Hepatocyte (in vitro differentiated cells): ENCODE results near the gene PHF11. TPM values are rescaled to one million over a fixed set of nuclear protein-coding genes. Genes with fewer than 3 reads are reported as not detected.

Experiments
- DNase-seq: peaks from one replicate; pipeline ENCODE4 v3.0.0-alpha.2; 2016; ENCODE audit warnings: low spot score
- H2AFZ ChIP-seq: fragments of 200-600 bp; sonication (generic); 2 replicates; pipeline ENCODE4 v1.6.0; 2016; ENCODE audit warnings: antibody characterized with exemption, mild to moderate bottlenecking
- H3K27ac ChIP-seq: fragments of 200-600 bp; sonication (generic); 2 replicates; pipeline ENCODE4 v1.5.1; 2016; ENCODE audit warnings: mild to moderate bottlenecking
- H3K27me3 ChIP-seq: fragments of 200-600 bp; sonication (generic); 2 replicates; pipeline ENCODE4 v1.6.1; 2016
- H3K36me3 ChIP-seq: fragments of 200-600 bp; sonication (generic); replicated peaks from 2 replicates; pipeline ENCODE4 v1.5.1; 2016; ENCODE audit warnings: low read depth; ENCODE audit not compliant: insufficient read depth
- H3K4me1 ChIP-seq: fragments of 200-600 bp; sonication (generic); 2 replicates; pipeline ENCODE4 v1.5.1; 2016; ENCODE audit warnings: mild to moderate bottlenecking, moderate library complexity; ENCODE audit not compliant: insufficient read depth
- H3K4me2 ChIP-seq: fragments of 200-600 bp; sonication (generic); 2 replicates; pipeline ENCODE4 v1.6.0; 2016
- H3K4me3 ChIP-seq: fragments of 200-600 bp; sonication (generic); 2 replicates; pipeline ENCODE4 v1.5.1; 2016; ENCODE audit warnings: mild to moderate bottlenecking
- H3K79me2 ChIP-seq: fragments of 200-600 bp; sonication (generic); 2 replicates; pipeline ENCODE4 v1.6.0; 2017; ENCODE audit warnings: mild to moderate bottlenecking
- H3K9me2 ChIP-seq: fragments of 200-600 bp; sonication (generic); replicated peaks from 2 replicates; pipeline ENCODE4 v1.6.0; 2017; ENCODE audit warnings: mild to moderate bottlenecking; ENCODE audit not compliant: insufficient read depth
- H3K9me3 ChIP-seq: fragments of 200-600 bp; sonication (generic); 2 replicates; pipeline ENCODE4 v1.5.1; 2016; ENCODE audit warnings: low read depth, mild to moderate bottlenecking
- H4K20me1 ChIP-seq: fragments of 200-600 bp; sonication (generic); 2 replicates; pipeline ENCODE4 v1.6.0; 2016; ENCODE audit warnings: mild to moderate bottlenecking; ENCODE audit not compliant: insufficient read depth, poor library complexity, severe bottlenecking
- EZH2 ChIP-seq: fragments of 200-600 bp; sonication (generic); IDR thresholded peaks from 2 replicates; pipeline ENCODE4 v1.6.1; 2016; ENCODE audit warnings: antibody characterized with exemption, mild to moderate bottlenecking, borderline replicate concordance
- EZH2phosphoT487 ChIP-seq: fragments of 200-600 bp; sonication (generic); IDR thresholded peaks from one replicate; pipeline ENCODE4 v1.6.1; 2018; ENCODE audit warnings: antibody characterized with exemption, mild to moderate bottlenecking, low read depth, moderate library complexity; ENCODE audit not compliant: unreplicated experiment, severe bottlenecking
- whole genome bisulfite sequencing: methylation state at CpG from one replicate; pipeline ENCODE4 v1.1.6; 2016; ENCODE audit warnings: low lambda C conversion rate; ENCODE audit errors: missing lambda C conversion rate; 5-methylcytosine and 5-hydroxymethylcytosine counted together
- polyA plus RNA-seq: library from polyadenylated mRNA; unstranded; fragments of >200 nt; fragmentation: Nextera tagmentation; extraction: Ambion mirVana; gene quantifications from 2 replicates; pipeline ENCODE4 v1.2.1, GENCODE V29; 2016
- total RNA-seq: library from RNA; depleted of rRNA; stranded (reverse); fragments of >200 nt; gene quantifications from 2 replicates; pipeline ENCODE4 v1.2.3, GENCODE V29; 2014
- TF ChIP-seq, protein P1 (sequence below): fragments of 200-600 bp; sonication (generic); IDR thresholded peaks from 2 replicates; pipeline ENCODE4 v1.5.1; 2016; ENCODE audit warnings: antibody characterized with exemption, mild to moderate bottlenecking; ENCODE audit not compliant: poor library complexity

PHF11 gene
- total and polyA plus RNA-seq, 2 experiments from 2014 or later: 14.4 to 17.7 TPM

DNA sequence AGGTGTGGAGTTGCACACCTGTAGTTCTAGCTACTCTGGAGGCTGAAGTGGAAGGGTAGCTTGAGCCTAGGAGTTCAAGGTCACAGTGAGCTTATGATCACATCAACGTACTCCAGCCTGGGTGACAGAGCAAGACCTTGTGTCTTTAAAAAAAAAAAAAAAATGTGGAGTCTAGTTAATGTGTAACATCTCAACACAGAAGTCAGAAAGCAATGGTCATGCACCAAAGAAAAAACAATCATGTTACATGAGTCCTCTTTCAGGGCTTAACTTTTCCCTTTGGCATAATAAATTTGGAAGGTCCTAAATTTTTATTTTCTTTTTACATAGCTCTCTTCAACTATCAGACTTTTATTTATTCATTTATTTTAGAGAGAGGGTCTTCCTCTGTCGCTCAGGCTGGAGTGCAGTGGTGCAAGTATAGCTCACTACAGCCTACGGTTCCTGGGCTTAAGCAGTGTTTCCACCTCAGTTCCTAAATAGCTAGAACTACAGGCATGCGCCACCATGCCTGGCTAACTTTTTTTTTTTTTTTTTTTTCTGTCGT, 29.4 kb upstream of the PHF11 start:
- Histone ChIP-seq H3K36me3 (no peaks in the 10 kb centered on the region), H2AFZ (peak overlapping the region; percentile 22), H4K20me1 (no peaks in the 10 kb centered on the region), H3K27me3 (no peaks in the 10 kb centered on the region), H3K79me2 (no peaks in the 10 kb centered on the region), H3K4me2 (peak overlapping the region; percentile 64), H3K27ac (peak overlapping the region; percentile 75), H3K9me3 (no peaks in the 10 kb centered on the region), H3K4me3 (no peak overlapping the region), H3K9me2 (no peaks in the 10 kb centered on the region), H3K4me1 (peaks cover 3% of the 10 kb centered on the region)
- 74% methylated on average over 5 of the region's 5 CpGs for WGBS
- peak; percentile 13 for DNase-seq
- no peak for TF ChIP-seq EZH2phosphoT487
- TF ChIP-seq, protein P1, sequence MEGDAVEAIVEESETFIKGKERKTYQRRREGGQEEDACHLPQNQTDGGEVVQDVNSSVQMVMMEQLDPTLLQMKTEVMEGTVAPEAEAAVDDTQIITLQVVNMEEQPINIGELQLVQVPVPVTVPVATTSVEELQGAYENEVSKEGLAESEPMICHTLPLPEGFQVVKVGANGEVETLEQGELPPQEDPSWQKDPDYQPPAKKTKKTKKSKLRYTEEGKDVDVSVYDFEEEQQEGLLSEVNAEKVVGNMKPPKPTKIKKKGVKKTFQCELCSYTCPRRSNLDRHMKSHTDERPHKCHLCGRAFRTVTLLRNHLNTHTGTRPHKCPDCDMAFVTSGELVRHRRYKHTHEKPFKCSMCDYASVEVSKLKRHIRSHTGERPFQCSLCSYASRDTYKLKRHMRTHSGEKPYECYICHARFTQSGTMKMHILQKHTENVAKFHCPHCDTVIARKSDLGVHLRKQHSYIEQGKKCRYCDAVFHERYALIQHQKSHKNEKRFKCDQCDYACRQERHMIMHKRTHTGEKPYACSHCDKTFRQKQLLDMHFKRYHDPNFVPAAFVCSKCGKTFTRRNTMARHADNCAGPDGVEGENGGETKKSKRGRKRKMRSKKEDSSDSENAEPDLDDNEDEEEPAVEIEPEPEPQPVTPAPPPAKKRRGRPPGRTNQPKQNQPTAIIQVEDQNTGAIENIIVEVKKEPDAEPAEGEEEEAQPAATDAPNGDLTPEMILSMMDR: no peak
- no peak for TF ChIP-seq EZH2

DNA sequence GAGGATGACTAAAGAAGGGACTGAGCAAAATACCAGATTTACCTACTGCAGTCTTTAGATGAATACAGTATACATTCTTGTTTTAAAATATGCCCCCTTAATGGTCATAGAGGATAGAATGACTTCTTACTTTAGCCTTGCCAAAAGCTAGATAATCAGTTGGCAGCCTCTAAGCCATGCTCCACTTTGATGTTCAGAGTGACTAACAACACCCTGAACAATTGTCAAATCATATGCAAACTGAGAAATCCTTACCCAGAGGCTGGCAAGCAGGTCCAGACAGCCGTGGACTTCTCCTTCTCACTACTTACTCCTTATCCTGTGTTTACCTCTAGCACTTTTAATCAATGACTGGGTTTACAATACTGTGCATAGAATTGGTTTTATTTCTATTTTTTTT, 23.6 kb upstream of the PHF11 start:
- Histone ChIP-seq H3K27me3 (no peaks in the 10 kb centered on the region), H3K79me2 (no peaks in the 10 kb centered on the region), H3K27ac (no peak overlapping the region), H3K9me3 (no peaks in the 10 kb centered on the region), H3K9me2 (no peaks in the 10 kb centered on the region), H4K20me1 (no peaks in the 10 kb centered on the region), H3K4me2 (no peak overlapping the region), H3K4me1 (no peaks in the 10 kb centered on the region), H3K4me3 (no peak overlapping the region), H2AFZ (no peak overlapping the region), H3K36me3 (no peaks in the 10 kb centered on the region)
- WGBS: 26% methylated on average over 1 of the region's 1 CpG
- DNase-seq: no peak
- TF ChIP-seq EZH2phosphoT487: no peak

DNA sequence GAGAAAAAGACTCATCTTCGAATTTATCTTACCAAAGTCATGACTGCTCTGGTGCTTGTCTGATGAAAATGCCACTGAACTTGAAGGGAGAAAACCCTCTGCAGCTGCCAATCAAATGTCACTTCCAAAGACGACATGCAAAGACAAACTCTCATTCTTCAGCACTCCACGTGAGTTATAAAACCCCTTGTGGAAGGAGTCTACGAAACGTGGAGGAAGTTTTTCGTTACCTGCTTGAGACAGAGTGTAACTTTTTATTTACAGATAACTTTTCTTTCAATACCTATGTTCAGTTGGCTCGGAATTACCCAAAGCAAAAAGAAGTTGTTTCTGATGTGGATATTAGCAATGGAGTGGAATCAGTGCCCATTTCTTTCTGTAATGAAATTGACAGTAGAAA, 19.2 kb upstream of the PHF11 start:
- Histone ChIP-seq H3K4me2 (no peak overlapping the region), H2AFZ (no peak overlapping the region), H3K9me2 (no peaks in the 10 kb centered on the region), H3K4me3 (no peak overlapping the region), H3K79me2 (no peaks in the 10 kb centered on the region), H3K9me3 (no peaks in the 10 kb centered on the region), H3K4me1 (no peaks in the 10 kb centered on the region), H3K27ac (no peak overlapping the region), H3K36me3 (no peaks in the 10 kb centered on the region), H4K20me1 (no peaks in the 10 kb centered on the region), H3K27me3 (no peaks in the 10 kb centered on the region)
- TF ChIP-seq, protein P1: no peak
- TF ChIP-seq EZH2 (no peak), EZH2phosphoT487 (no peak)
- no peak for DNase-seq
- 95% methylated on average over 7 of the region's 7 CpGs for WGBS

DNA sequence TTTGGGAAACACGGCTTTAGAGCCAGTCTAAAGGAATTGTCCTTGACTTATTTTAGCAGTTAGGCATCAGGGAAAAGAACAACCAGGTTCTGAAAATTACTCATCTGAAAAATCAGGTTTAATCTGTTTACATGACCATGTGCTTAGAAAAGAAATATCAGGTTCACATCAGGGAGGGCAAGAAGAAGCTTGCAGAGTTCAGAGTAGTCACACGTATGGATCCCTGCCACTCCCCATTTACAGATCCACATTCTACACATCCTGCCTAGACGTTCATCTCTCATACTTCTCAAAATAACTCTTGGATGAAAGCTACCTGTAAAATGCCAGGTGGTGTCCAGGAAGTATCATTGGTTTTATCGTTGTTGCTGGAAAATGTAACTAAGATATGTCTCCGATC, 14.0 kb upstream of the PHF11 start:
- no peaks in the 10 kb centered on the region for H3K27me3 ChIP-seq
- no peaks in the 10 kb centered on the region for H4K20me1 ChIP-seq
- 92% methylated on average over 5 of the region's 5 CpGs for WGBS
- H3K4me1 ChIP-seq: no peaks in the 10 kb centered on the region
- H3K36me3 ChIP-seq: no peaks in the 10 kb centered on the region
- TF ChIP-seq EZH2: no peak
- no peak for TF ChIP-seq EZH2phosphoT487
- TF ChIP-seq, protein P1: no peak
- H3K4me2 ChIP-seq: no peak overlapping the region
- no peaks in the 10 kb centered on the region for H3K9me3 ChIP-seq
- no peak overlapping the region for H3K4me3 ChIP-seq
- H3K9me2 ChIP-seq: no peaks in the 10 kb centered on the region
- H3K79me2 ChIP-seq: no peaks in the 10 kb centered on the region
- DNase-seq: no peak
- H2AFZ ChIP-seq: no peak overlapping the region
- no peak overlapping the region for H3K27ac ChIP-seq
